ENCODE measurements around the gene SWT1. TPM values are rescaled to one million over a fixed set of nuclear protein-coding genes. Genes with fewer than 3 reads are reported as not detected.

The SWT1 gene
- total RNA-seq, 1 experiment from 2014 or later: 2.1 TPM

DNA sequence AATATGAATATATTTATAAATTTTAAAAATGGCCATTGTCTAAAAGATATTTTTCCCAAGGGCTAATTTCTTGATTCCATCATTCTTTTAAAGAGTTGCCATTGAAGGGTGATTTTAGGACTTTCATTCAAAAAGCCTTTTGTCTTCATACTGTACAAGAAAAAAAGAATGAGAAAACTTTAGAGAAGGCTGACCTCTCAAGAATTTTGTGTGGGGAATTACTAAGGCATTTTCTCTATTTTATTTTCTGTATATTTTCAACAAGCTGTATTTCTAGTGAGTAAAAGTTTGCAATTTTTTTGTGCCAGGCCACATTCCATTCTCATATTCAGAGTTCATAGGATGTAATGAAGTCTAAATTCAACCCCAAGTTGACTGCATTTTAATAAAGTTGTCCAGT lies 110.7 kb downstream of the SWT1 start:
- intact Hi-C loops (cut with micrococcal nuclease; ENCODE audit: unreplicated experiment): no loop called here
- POLR2A ChIA-PET: no interaction called here
- Histone ChIP-seq H3K4me3 (ENCODE audit: low read depth in 2 of 2, low read length in 2 of 2) (no peak overlapping the region), H3K4me1 (ENCODE audit: control insufficient read depth, insufficient read depth, low read length) (no peaks in the 10 kb centered on the region), H3K27me3 (ENCODE audit: control insufficient read depth, insufficient read depth, low read length) (no peaks in the 10 kb centered on the region), H3K9me3 (ENCODE audit: control insufficient read depth, insufficient read depth, low read depth, low read length) (no peaks in the 10 kb centered on the region), H3K27ac (ENCODE audit: low read length) (no peak overlapping the region), H3K36me3 (ENCODE audit: control insufficient read depth, insufficient read depth, low read length) (no peaks in the 10 kb centered on the region)
- DNase-seq (ENCODE audit: low read depth, low spot score): no peak
- ATAC-seq: no peak
- CTCF ChIA-PET: no interaction called here
- BruUV-seq (replicated peaks): no TSS peak
- in situ Hi-C loops (cut with HindIII; ENCODE audit: low pct_unique_long_range_greater_than_20kb, low sequenced_read_pairs): no loop called here
- TF ChIP-seq TCF7L2 (IDR thresholded peaks at IDR 0.05; ENCODE audit: low read depth, low read length): no peak
- no peak for TF ChIP-seq POLR2AphosphoS5 (IDR thresholded peaks at IDR 0.05; ENCODE audit: low read depth, low read length)
- TF ChIP-seq, protein P1, sequence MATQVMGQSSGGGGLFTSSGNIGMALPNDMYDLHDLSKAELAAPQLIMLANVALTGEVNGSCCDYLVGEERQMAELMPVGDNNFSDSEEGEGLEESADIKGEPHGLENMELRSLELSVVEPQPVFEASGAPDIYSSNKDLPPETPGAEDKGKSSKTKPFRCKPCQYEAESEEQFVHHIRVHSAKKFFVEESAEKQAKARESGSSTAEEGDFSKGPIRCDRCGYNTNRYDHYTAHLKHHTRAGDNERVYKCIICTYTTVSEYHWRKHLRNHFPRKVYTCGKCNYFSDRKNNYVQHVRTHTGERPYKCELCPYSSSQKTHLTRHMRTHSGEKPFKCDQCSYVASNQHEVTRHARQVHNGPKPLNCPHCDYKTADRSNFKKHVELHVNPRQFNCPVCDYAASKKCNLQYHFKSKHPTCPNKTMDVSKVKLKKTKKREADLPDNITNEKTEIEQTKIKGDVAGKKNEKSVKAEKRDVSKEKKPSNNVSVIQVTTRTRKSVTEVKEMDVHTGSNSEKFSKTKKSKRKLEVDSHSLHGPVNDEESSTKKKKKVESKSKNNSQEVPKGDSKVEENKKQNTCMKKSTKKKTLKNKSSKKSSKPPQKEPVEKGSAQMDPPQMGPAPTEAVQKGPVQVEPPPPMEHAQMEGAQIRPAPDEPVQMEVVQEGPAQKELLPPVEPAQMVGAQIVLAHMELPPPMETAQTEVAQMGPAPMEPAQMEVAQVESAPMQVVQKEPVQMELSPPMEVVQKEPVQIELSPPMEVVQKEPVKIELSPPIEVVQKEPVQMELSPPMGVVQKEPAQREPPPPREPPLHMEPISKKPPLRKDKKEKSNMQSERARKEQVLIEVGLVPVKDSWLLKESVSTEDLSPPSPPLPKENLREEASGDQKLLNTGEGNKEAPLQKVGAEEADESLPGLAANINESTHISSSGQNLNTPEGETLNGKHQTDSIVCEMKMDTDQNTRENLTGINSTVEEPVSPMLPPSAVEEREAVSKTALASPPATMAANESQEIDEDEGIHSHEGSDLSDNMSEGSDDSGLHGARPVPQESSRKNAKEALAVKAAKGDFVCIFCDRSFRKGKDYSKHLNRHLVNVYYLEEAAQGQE (IDR thresholded peaks at IDR 0.05; ENCODE audit: insufficient read depth in 1 of 2, low read depth in 2 of 2, low read length in 1 of 2): no peak
- TF ChIP-seq SIN3A (IDR thresholded peaks at IDR 0.05; ENCODE audit: borderline replicate concordance, insufficient read depth, low read depth, low read length): no peak
- TF ChIP-seq, protein P2, sequence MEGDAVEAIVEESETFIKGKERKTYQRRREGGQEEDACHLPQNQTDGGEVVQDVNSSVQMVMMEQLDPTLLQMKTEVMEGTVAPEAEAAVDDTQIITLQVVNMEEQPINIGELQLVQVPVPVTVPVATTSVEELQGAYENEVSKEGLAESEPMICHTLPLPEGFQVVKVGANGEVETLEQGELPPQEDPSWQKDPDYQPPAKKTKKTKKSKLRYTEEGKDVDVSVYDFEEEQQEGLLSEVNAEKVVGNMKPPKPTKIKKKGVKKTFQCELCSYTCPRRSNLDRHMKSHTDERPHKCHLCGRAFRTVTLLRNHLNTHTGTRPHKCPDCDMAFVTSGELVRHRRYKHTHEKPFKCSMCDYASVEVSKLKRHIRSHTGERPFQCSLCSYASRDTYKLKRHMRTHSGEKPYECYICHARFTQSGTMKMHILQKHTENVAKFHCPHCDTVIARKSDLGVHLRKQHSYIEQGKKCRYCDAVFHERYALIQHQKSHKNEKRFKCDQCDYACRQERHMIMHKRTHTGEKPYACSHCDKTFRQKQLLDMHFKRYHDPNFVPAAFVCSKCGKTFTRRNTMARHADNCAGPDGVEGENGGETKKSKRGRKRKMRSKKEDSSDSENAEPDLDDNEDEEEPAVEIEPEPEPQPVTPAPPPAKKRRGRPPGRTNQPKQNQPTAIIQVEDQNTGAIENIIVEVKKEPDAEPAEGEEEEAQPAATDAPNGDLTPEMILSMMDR (IDR thresholded peaks at IDR 0.05): no peak

DNA sequence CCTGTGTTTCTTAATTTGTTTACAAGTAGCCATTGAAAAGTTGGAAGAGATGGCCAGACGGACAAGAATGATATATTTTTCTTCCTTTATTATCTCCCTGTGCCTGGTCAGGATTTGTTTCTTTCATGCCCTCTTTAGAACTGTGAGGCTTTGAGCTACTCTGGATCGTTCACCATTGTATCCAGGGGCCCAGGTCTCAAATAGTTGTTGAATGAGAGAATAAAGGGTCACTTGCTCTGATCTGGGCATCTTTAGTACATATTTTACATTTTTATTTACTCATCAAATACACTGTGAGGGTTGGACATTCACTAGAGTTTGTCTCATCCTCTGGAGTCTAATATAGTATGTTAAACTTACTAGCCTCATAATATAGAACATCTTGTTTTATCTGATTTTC lies 111.4 kb downstream of the SWT1 start:
- ATAC-seq: no peak
- ChIA-PET CTCF (no interaction called here), POLR2A (no interaction called here)
- H3K4me3 ChIP-seq (ENCODE audit: low read depth in 2 of 2, low read length in 2 of 2): no peak overlapping the region
- intact Hi-C loops (cut with micrococcal nuclease; ENCODE audit: unreplicated experiment): no loop called here
- no peak overlapping the region for H3K27ac ChIP-seq (ENCODE audit: low read length)
- no peaks in the 10 kb centered on the region for H3K9me3 ChIP-seq (ENCODE audit: control insufficient read depth, insufficient read depth, low read depth, low read length)
- no peaks in the 10 kb centered on the region for H3K36me3 ChIP-seq (ENCODE audit: control insufficient read depth, insufficient read depth, low read length)
- in situ Hi-C loops (cut with HindIII; ENCODE audit: low pct_unique_long_range_greater_than_20kb, low sequenced_read_pairs): no loop called here
- BruUV-seq (replicated peaks): no TSS peak
- no peaks in the 10 kb centered on the region for H3K4me1 ChIP-seq (ENCODE audit: control insufficient read depth, insufficient read depth, low read length)
- TF ChIP-seq, protein P2 (IDR thresholded peaks at IDR 0.05): no peak
- TF ChIP-seq TCF7L2 (IDR thresholded peaks at IDR 0.05; ENCODE audit: low read depth, low read length) (no peak), POLR2AphosphoS5 (IDR thresholded peaks at IDR 0.05; ENCODE audit: low read depth, low read length) (no peak), SIN3A (IDR thresholded peaks at IDR 0.05; ENCODE audit: borderline replicate concordance, insufficient read depth, low read depth, low read length) (no peak)
- TF ChIP-seq, protein P1 (IDR thresholded peaks at IDR 0.05; ENCODE audit: insufficient read depth in 1 of 2, low read depth in 2 of 2, low read length in 1 of 2): no peak
- no peaks in the 10 kb centered on the region for H3K27me3 ChIP-seq (ENCODE audit: control insufficient read depth, insufficient read depth, low read length)
- DNase-seq (ENCODE audit: low read depth, low spot score): no peak

All from Panc1 (cell line).